Right atrium auricular region (tissue), 2 donors: ENCODE measurements around the gene TPST2. TPM values are rescaled to one million over a fixed set of nuclear protein-coding genes. Genes with fewer than 3 reads are reported as not detected.

Source experiments
- DNase-seq: peaks from one replicate; pipeline ENCODE4 v3.0.0-alpha.2; 2019; ENCODE audit warnings: low spot score
- H3K27ac ChIP-seq, 2 donors: fragments of 200-600 bp; sonication (generic); 1 replicate in 1 of 2; 2 replicates in 1 of 2; pipeline ENCODE4 v1.5.1; 2016 to 2019
- H3K27me3 ChIP-seq, 2 donors: fragments of 200-600 bp; sonication (generic); one replicate each; pipeline versions ENCODE4 v1.5.1 to v1.6.0; 2017 to 2019
- H3K36me3 ChIP-seq: fragments of 200-600 bp; sonication (generic); one replicate; pipeline ENCODE4 v1.5.1; 2016
- H3K4me1 ChIP-seq, 2 donors: fragments of 200-600 bp; sonication (generic); one replicate each; pipeline versions ENCODE4 v1.5.1 to v1.6.0; 2017 to 2019
- H3K4me3 ChIP-seq, 2 donors: fragments of 200-600 bp; sonication (generic); 1 replicate in 1 of 2; 2 replicates in 1 of 2; pipeline ENCODE4 v1.5.1; 2017 to 2019; ENCODE audit warnings: mild to moderate bottlenecking in 1 of 2, moderate library complexity in 1 of 2
- H3K9me3 ChIP-seq, 2 donors: fragments of 200-600 bp; sonication (generic); one replicate each; pipeline ENCODE4 v1.5.1; 2019
- CTCF ChIP-seq, 2 donors: fragments of 200-600 bp; sonication (generic); IDR thresholded peaks; one replicate each; pipeline ENCODE4 v1.5.1; 2019; ENCODE audit warnings: antibody characterized with exemption in 2 of 2
- total RNA-seq, 2 donors: library from RNA; depleted of rRNA; stranded (reverse); fragments of >200 nt; gene quantifications; one replicate each; pipeline ENCODE4 v1.1.0, GENCODE V29; 2016

Gene TPST2
- total RNA-seq, 2 donors from 2014 or later, result 63.4 to 104 TPM

- Histone ChIP-seq H3K27me3 (no peaks in the 10 kb centered on the region), H3K27ac (no peak overlapping the region), H3K4me1 (no peaks in the 10 kb centered on the region), H3K36me3 (no peaks in the 10 kb centered on the region), H3K4me3 (no peak overlapping the region), H3K9me3 (no peaks in the 10 kb centered on the region)
- no peak for DNase-seq
- no peak for TF ChIP-seq CTCF (IDR thresholded peaks at IDR 0.05)
Measured at GRCh38 chr22:26610072-26610958, 20.4 kb upstream of the TPST2 start.

GRCh38 chr22:26609287-26609686 is 19.4 kb upstream of the TPST2 start:
- no peaks in the 10 kb centered on the region for H3K27me3 ChIP-seq
- no peaks in the 10 kb centered on the region for H3K9me3 ChIP-seq
- DNase-seq, result no peak
- no peak for TF ChIP-seq CTCF (IDR thresholded peaks at IDR 0.05)
- H3K4me3 ChIP-seq, result no peak overlapping the region
- H3K27ac ChIP-seq, result no peak overlapping the region
- H3K4me1 ChIP-seq, result no peaks in the 10 kb centered on the region
- H3K36me3 ChIP-seq, result no peaks in the 10 kb centered on the region

GRCh38 chr22:26608129-26608528 is 18.2 kb upstream of the TPST2 start:
- no peaks in the 10 kb centered on the region for H3K27me3 ChIP-seq
- TF ChIP-seq CTCF (IDR thresholded peaks at IDR 0.05), result no peak
- no peak for DNase-seq
- no peak overlapping the region for H3K27ac ChIP-seq
- H3K9me3 ChIP-seq, result no peaks in the 10 kb centered on the region
- no peaks in the 10 kb centered on the region for H3K4me1 ChIP-seq
- H3K4me3 ChIP-seq, result no peak overlapping the region
- no peaks in the 10 kb centered on the region for H3K36me3 ChIP-seq

- TF ChIP-seq CTCF (IDR thresholded peaks at IDR 0.05), result no peak
- Histone ChIP-seq H3K27ac (no peak overlapping the region), H3K9me3 (no peaks in the 10 kb centered on the region), H3K27me3 (no peaks in the 10 kb centered on the region), H3K4me1 (no peaks in the 10 kb centered on the region), H3K36me3 (no peaks in the 10 kb centered on the region), H3K4me3 (no peak overlapping the region)
- DNase-seq, result no peak
Measured at GRCh38 chr22:26606611-26607010, 16.7 kb upstream of the TPST2 start.

- Histone ChIP-seq H3K4me1 (no peaks in the 10 kb centered on the region), H3K27me3 (no peaks in the 10 kb centered on the region), H3K27ac (no peak overlapping the region), H3K9me3 (no peaks in the 10 kb centered on the region), H3K36me3 (no peaks in the 10 kb centered on the region), H3K4me3 (no peak overlapping the region)
- no peak for DNase-seq
- no peak for TF ChIP-seq CTCF (IDR thresholded peaks at IDR 0.05)
Measured at GRCh38 chr22:26604368-26604767, 14.4 kb upstream of the TPST2 start.

- Histone ChIP-seq H3K9me3 (no peaks in the 10 kb centered on the region), H3K27me3 (no peaks in the 10 kb centered on the region), H3K4me3 (no peak overlapping the region), H3K4me1 (no peaks in the 10 kb centered on the region), H3K36me3 (no peaks in the 10 kb centered on the region), H3K27ac (no peak overlapping the region)
- no peak for TF ChIP-seq CTCF (IDR thresholded peaks at IDR 0.05)
- no peak for DNase-seq
Measured at GRCh38 chr22:26602127-26602526, 12.2 kb upstream of the TPST2 start.
